Thyroid gland (tissue), 4 donors: ENCODE data around the gene HHEX.

Experiments
- POLR2A ChIP-seq, 2 donors: fragments of 450-650 bp; IDR thresholded peaks; one replicate each; pipeline ENCODE4 v1.6.1; 2017; ENCODE audit warnings: antibody characterized with exemption in 2 of 2, mild to moderate bottlenecking in 2 of 2, moderate library complexity in 1 of 2
- TF ChIP-seq, protein P1 (sequence below), 6 experiments: fragments of 200-600 bp in 3 of 6; fragments of 450-650 bp in 3 of 6; sonication (generic) in 3 of 6; IDR thresholded peaks; one replicate each; pipeline ENCODE4 v1.5.1; 2016 to 2019; ENCODE audit warnings: antibody characterized with exemption in 6 of 6, mild to moderate bottlenecking in 2 of 6, inconsistent platforms in 1 of 6, moderate library complexity in 1 of 6

DNA sequence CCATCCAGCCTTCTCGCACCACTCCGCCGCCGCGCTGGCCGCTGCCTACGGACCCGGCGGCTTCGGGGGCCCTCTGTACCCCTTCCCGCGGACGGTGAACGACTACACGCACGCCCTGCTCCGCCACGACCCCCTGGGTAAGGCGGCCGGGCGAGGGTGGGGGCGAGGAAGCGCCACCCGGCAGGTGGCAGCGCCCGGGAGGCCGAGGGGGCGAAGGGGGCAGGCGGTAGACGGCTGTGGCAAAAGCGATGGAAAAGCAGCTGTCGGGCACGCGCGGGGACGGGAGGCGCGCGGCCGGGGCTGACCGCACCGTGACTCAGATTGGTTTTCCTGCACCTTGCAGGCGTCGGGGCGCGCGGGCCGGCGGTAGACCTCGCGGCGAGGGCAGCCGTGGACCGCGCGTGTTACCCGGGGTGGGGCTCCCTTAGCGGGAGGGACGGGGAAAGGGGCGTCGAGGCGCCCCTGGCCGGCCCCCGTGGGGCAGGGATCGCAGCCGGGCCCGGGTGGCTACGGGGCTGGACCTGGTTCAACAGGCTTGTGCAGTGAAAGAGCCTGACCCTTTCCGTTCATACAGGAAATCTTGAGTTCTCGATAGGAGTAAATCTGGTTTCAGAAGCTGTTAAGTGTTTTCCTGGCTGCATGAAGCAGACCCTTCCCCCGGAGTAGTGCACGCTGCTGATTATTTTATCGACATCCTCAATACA, 608 bp downstream of the HHEX start:
- TF ChIP-seq, protein P1, sequence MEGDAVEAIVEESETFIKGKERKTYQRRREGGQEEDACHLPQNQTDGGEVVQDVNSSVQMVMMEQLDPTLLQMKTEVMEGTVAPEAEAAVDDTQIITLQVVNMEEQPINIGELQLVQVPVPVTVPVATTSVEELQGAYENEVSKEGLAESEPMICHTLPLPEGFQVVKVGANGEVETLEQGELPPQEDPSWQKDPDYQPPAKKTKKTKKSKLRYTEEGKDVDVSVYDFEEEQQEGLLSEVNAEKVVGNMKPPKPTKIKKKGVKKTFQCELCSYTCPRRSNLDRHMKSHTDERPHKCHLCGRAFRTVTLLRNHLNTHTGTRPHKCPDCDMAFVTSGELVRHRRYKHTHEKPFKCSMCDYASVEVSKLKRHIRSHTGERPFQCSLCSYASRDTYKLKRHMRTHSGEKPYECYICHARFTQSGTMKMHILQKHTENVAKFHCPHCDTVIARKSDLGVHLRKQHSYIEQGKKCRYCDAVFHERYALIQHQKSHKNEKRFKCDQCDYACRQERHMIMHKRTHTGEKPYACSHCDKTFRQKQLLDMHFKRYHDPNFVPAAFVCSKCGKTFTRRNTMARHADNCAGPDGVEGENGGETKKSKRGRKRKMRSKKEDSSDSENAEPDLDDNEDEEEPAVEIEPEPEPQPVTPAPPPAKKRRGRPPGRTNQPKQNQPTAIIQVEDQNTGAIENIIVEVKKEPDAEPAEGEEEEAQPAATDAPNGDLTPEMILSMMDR (IDR thresholded peaks at IDR 0.05), result no peak
- TF ChIP-seq POLR2A (IDR thresholded peaks at IDR 0.05), result no peak
